Epidermal melanocyte (primary cell): ENCODE measurements around the gene PRR5.
A peak's percentile ranks its signal among the peaks of the same experiment; 100 is the strongest.

Experiments used
- DNase-seq: peaks from one replicate; pipeline ENCODE4 v3.0.0; 2011; ENCODE audit warnings: low spot score; ENCODE audit not compliant: insufficient read length

Gene PRR5

DNA sequence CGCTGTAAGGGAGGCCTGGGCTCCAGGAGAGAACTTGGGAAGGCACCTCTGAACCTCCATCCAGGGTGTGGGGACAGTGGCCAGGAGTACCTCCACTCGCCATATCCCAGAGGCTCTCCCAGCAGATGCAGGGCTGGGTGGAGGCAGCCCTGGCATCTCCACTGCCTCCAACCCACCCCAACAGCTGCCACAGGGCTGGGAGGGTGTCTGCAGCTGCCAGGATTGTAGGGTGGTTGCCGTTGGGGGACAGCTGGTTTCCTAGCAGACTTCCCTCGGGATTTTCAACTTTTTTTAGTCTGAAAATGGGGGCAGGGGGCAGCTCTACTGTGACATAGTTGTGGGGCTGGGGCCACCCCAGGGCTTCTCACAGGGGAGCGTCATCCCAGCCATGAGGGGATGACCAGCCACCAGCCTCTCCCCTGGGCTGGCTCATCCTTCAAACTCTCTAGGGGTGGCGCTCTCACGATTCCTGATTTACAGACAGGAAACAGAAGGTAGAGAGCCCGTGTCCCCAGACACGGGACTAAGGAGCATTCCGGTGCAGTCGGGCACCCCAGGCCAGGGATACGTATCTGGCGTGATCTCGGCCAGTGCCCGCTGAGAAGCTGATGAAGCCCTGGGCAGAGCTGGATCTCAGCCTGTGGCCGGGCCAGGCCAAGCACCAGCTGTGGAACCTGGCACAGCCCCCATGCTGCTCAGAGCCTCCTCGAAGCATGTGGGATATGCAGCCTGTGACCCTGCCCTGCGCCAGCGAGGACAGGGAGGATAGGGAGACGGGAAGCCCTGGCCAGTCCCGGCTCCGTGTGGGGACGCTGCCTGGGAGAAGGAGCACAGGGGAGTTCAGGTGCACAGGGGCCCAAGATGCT is 9.9 kb downstream of the PRR5 start:
- no peak for DNase-seq

- DNase-seq = no peak
Observed at GRCh38 chr22:44712962-44713361, 11.0 kb downstream of the PRR5 start.

DNA sequence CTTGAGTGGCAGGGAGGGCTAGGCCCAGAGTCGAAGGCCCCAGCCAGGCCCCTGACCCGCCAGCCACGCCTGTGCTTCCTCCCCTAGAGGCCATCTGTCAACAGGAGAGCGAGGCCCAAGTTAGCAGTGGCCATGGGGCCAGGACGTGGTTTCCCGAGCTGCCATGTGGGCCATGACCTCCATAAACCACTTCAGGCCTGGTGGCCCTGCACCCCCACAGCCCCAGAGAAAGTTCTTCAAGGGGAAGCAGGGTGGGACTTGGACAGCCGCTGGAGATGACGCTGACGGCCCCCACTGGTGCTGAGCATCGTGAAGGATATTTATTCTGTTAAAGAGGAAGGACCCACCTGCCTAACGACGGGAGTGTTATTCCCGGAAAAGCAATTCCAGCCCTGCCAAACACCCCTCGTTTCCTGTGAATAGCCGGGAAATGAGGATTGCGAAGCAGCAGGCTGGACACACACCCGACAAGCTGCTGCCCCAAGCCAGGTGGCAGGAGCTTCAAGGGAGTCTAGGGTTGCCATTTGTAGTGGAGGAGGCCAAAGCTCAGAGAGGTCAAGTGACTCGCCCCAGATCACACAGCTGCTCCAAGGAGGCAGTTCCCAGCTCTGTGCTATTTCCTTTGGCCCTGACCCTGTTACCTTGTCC is 12.8 kb downstream of the PRR5 start:
- DNase-seq = no peak

GRCh38 chr22:44718418-44718817 is 16.4 kb downstream of the PRR5 start:
- DNase-seq = no peak

- DNase-seq = no peak
Observed at GRCh38 chr22:44719586-44720368, 17.8 kb downstream of the PRR5 start.

DNA sequence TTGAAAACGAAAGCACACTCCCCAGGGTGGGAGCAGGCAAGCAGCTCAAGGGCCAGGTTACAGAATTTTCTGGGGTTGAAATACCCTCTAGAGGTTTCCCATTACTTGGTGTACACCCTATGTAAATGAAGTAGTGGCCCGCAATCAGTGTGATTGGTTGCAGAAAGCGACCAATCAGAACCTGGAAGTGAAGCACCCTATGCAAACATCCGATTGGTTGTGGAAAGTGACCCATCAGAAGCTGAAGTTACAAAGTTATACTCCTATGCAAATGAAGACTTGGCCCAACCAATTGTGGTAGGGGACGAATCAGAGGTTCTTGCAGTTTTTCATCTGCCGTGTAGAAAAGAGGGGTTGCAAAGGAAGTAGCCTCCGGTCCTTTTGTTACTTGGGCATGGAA is 19.2 kb downstream of the PRR5 start:
- no peak for DNase-seq

GRCh38 chr22:44722611-44723010 is 20.6 kb downstream of the PRR5 start:
- DNase-seq = no peak

DNA sequence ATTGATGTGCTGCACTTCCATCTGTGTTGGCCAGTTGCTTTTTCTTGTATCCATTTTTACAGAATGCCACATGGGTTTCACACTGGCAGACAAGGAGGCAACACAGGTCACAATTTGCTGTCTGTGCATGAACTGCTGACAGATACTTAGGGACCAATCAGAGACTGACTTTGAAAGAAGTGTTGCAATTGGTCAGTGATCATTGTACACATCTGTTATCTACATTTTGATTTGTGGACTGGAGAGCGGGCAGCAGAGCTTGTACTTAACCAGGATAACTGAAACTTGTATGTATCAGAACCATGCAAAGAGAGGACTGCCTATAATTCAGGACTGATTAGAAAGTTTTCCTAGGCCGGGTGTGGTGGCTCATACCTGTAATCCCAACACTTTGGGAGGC is 21.8 kb downstream of the PRR5 start:
- DNase-seq = no peak

DNA sequence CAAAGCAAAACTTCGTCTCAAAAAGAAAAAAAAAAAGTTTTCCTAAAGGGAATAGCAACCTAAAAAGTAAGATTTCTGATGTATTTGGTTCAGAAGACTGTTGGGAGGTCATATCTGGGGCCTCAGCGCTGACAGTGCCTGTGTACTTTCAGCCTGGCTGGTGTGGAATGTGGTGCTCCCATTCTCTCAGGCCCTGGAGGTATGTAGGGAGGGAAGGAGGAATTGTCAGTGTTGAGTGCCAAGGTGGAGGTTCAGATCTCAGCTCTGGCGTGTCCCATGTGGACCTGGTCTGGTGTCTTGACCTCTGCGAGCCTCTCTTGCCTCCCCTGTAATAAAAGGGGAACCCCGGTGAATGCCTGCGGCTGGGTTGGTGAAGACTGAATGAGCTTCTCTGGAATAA is 22.4 kb downstream of the PRR5 start:
- no peak for DNase-seq

GRCh38 chr22:44724859-44725258 is 22.9 kb downstream of the PRR5 start:
- no peak for DNase-seq

- no peak for DNase-seq
Observed at GRCh38 chr22:44726439-44726838, 24.4 kb downstream of the PRR5 start.

DNA sequence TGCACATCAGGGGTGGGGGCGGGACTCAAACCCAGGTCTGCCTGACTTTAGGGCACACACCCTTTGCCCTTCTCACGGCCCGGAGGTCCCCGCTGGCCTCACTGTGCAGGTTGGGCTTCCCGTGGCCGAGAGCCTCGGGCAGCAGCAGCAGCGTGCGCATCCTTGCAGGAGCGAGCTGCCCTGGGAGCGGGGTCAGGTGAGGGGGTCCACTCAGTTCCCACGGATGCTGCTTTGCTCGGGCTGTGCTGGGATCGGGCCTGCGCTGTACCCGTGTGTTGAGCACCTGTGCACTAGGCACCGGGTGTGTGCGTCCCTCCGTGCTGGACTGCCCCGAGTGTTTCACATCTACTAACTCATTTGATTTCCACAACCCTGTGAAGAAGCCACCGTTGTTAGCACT is 25.1 kb downstream of the PRR5 start:
- no peak for DNase-seq

- DNase-seq = no peak
Observed at GRCh38 chr22:44727709-44728108, 25.7 kb downstream of the PRR5 start.

DNA sequence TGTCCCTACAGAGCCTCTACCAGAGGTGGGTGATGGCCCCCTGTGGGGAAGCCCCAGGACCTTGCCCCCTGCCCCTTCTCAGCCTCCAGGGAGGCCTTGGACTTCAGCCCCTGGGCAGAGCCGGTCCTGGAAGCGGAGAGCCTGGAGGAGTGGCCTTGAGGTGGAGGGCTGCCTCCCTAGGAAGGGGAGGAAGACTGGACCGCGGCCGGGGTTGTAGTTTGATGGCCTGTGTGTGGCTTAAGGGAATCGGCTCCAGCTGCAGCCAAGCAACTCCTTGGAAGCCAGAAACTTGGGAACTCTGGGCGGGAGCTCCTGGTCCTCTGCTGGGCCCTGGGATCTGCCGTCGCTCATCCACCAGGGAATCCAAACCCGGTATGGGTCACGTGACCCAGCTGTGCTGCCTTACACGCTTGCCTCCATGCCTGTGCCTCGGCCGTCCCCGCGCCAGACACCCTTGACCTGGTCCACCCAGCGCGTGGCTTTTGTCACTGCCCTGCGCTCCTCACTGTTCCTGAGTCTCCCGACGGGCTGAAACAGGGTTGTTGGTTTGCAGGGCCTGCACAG is 26.8 kb downstream of the PRR5 start:
- no peak for DNase-seq

GRCh38 chr22:44729391-44730021 is 27.5 kb downstream of the PRR5 start:
- DNase-seq = peak; percentile 48

DNA sequence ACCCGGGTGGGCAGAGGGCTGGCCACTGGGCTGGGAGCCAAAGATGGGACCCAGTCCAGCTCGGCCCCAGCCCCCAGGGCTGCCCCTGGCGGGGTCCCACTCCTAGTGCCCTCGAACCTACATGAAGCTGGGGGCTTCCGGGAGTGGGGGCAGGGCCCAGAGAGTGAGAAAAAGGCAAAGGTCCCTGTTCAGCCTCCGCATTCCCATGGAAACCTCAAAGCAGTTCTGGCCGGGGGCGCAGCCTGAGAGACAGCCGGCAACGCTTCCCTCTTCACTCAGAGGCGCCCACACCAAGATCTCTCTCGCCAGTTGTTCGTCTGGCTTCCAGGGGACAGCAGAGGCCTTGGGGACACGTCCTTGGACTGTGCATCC is 28.0 kb downstream of the PRR5 start:
- DNase-seq = no peak

DNA sequence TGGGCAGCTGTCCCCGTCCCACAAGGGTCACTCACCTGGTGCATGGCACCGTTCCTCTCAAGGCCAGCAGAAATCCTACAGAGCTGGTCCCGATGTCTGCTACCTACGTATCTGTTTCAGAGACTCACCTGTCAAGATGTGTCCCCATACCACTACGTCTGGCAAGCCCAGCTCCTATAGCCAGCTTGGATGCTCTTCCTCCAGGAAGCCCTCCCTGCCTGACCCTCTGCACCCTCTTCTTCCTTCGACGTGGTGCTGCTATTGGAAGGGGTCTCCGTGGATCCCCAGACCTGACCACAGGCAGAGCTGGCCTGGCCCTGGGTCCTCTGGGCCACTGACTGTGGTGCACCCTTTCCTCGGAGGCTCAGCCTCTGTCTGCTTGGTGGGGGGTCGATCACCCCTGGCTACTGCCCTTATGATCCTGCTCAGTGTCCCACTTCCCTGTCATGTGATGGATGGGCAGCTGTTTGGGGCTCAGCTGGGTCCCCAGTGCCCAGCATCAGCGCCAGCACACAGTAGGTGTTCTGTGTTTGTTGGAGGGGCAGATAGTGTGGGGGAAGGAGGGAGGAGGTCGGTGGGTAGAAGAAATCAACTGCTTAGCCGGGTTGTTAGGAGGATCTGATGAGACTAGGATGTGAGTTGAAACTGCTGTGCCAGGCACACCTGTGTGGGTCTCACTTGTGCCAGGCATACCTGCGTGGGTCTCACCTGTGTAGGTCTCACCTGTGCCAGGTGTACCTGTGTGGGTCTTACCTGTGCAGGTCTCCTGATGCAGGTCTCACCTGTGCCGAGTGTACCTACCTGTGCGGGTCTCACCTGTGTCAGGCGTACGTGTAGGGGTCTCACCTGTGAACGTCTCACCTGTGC is 28.7 kb downstream of the PRR5 start:
- DNase-seq = no peak

DNA sequence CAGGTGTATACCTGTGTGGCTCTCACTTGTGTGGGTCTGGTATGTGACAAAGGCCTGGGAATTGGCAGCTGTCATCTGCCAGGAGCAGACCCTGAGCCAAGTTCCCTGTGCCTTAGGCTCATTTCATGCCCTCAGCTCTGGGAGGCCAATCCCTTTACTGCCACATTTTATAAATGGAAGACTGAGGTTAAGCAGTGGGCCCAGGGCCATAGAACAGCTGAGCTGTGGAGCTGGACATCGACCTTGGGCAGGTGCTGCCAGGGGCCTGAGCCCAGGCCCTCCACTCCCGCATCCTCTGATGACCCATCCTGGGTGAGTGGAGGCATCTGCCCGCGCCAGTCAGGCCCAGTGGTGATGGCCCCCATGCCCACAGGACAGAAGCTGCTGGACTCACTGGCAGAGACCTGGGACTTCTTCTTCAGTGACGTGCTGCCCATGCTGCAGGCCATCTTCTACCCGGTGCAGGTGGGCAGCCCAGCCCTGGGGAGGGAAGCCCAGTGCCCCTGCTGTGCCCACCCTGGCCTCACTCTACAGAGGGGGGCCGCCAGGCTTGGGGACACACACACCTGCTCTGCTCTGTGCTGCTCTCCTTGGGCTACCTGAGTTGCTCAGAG is 29.5 kb downstream of the PRR5 start:
- DNase-seq = no peak

GRCh38 chr22:44732017-44732561 is 30.1 kb downstream of the PRR5 start:
- no peak for DNase-seq

DNA sequence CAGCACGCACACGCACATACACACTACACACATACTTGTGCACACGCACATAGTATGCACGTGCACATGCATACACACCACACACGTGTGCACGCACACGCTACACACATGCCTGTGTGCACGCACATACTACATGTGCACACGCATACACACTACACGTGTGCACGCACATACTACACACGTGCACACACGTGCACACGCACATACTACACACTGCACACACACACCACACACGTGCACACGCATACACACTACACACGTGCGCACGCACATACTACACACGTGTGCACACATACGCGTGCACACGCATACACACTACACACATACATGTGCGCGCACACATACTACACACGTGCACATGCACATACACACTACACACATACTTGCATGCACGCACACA is 30.7 kb downstream of the PRR5 start:
- no peak for DNase-seq
